ENCODE results near the gene PINK1.

PINK1 gene

GRCh38 chr1:20611652-20612051 is 21.6 kb upstream of the PINK1 start:
- DNase-seq, result no peak

DNA sequence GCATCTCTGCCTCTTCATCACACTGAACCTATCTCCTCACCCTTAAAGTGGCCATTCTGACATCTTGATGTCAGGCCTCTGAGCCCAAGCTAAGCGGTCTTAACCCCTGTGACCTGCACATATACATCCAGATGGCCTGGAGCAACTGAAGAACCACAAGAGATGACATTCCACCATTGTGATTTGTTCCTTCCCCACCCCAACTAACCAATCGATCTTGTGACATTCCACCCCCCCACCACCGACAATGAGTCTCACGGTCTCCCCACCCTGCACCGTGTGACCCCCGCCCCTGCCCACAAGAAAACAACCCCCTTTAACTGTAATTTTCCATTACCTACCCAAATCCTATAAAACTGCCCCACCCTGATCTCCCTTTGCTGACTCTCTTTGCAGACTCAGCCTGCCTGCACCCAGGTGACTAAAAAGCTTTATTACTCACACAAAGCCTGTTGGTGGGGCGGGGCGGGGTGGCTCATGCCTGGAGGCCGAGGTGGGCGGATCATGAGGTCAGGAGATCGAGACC is 21.0 kb upstream of the PINK1 start:
- DNase-seq, result no peak

DNA sequence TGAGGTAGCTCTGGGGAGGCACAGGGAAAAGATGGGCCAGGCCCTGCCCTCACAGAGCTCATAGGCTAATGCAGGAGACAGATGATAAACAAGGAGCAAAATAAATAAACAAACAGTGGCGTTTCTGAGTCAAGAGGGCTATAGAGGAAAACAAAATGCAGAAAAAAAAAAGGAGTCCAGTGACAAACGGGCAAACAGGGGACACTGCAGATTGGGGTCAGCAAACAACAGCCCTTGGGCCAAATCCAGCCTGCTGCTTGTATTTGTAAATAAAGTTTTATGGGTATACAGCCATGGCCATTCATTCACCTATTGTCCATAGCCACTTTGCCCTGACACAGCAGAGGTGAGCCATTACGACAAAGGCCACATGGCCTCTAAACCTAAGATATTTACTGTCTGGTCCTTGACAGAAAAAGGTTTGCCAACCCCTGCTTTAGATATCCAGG is 19.1 kb upstream of the PINK1 start:
- DNase-seq, result no peak

- DNase-seq, result no peak
Observed at GRCh38 chr1:20615946-20616846, 17.1 kb upstream of the PINK1 start.

GRCh38 chr1:20616847-20617487 is 16.3 kb upstream of the PINK1 start:
- DNase-seq, result no peak

GRCh38 chr1:20618550-20618949 is 14.7 kb upstream of the PINK1 start:
- no peak for DNase-seq

DNA sequence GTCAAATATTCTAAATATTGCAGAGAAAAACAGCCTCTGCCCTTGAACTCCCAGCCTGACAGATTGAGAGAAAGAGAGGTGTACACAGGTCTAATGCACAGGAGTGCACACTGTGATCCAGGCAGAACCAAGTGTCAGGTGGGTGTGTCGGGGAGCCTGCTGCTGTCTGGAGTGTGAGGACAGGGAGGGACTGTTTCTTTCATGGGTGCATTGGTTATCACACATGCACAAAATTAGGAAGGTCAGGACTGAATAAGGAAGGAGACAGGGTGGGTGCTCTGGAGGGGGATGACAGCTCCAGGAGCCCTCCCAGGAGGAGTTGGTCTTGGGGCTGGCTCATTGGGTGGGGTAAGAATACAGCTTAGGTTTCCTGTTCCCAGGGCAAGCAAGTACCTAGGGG is 13.3 kb upstream of the PINK1 start:
- DNase-seq, result no peak

- DNase-seq, result no peak
Observed at GRCh38 chr1:20621012-20621411, 12.2 kb upstream of the PINK1 start.

DNA sequence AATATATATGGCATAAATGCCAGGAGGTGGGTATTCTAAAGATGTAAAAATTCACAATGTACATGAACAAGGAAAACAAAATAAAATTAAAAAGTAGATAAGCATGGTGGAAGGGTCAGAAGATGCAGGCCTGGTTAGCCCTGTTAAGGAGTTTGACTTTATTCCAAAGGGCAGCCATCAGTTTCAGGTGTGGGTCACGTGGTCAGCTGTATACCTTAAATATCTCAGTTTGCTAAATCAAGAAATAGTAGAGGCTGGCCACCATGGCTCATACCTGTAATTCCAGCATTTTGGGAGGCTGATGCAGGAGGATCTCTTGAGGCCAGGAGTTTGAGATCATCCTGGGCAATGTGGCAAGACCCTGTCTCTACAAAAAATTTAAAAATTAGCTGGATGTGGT is 8.5 kb upstream of the PINK1 start:
- no peak for DNase-seq

GRCh38 chr1:20625176-20626097 is 7.8 kb upstream of the PINK1 start:
- DNase-seq, result no peak

DNA sequence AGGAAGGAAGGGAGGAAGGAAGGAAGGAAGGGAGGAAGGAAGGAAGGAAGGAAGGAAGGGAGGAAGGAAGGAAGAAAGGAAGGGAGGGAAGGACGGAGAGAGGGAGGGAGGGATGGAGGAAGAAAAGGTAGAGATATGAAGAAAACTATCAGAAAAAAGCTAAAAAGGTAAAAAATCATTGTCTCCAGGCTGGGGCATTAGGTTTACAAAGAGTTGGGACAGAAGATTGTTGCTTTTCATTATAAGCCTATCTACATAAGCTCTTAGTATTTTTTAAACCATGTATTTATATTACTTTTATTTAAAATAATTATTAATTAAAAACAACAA is 7.2 kb upstream of the PINK1 start:
- DNase-seq, result no peak

GRCh38 chr1:20626524-20626923 is 6.7 kb upstream of the PINK1 start:
- no peak for DNase-seq

DNA sequence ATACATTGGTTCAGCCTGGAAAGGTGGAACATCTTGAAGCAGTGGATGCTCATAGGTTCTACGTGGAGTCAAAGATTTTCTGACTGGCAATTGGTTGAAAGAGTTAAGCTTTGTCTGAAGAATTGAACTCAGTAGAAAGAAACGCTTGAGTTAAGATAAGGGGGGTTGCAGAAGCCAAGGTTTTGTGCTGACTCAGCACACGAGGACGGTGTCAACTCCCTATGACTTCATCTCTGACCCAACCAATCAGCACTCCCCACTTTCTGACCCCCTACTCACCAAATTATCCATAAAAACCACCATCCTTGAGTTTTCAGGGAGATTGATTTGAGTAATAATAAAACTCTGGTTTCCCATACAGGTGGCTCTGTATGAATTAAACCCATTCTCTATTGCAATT is 2.5 kb upstream of the PINK1 start:
- DNase-seq, result no peak

DNA sequence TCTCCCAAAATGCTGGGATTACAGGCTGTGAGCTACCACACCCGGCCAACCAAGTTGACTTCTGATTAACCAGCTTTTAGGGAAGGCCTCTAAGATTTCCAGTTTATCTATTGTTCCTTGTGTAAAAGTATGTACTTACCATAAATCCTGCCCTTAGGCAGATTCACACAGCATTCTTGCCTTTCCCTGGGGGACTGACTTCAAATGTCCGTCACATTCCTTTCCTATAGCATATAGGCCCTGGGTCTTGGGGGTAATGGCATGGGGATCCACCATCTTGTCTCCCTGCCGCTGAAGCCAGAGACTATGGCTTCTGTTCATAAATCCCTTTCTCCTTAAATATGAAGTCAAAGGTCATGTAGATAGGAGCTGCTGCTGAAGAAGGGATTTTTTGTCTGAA is 872 bp upstream of the PINK1 start:
- no peak for DNase-seq

- peak; percentile 20 for DNase-seq
Observed at GRCh38 chr1:20634065-20634593, 871 bp downstream of the PINK1 start.

- DNase-seq, result no peak
Observed at GRCh38 chr1:20634594-20635084, 1.4 kb downstream of the PINK1 start.

GRCh38 chr1:20636785-20637347 is 3.6 kb downstream of the PINK1 start:
- DNase-seq, result no peak

GRCh38 chr1:20640183-20640597 is 6.9 kb downstream of the PINK1 start:
- peak; percentile 77 for DNase-seq

DNA sequence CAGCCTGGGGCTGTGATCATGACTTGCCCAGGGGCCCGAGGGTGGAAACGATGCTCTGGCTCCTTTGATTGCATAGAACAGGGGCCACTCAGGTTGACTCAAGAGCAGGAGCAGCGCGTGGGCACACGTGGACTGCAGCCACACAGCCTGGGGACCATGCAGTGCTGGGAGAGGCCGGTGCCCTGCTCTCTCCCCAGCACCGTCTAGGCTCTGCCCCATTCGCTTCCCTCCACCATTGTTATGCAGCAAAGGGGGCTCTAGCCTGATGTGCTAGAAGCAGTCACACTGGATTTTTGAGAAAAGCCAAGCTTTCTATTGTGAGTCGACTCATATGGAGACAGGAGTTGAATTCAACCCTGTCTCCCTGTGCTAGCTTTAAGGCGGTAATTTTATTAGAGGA is 8.7 kb downstream of the PINK1 start:
- DNase-seq, result no peak

DNA sequence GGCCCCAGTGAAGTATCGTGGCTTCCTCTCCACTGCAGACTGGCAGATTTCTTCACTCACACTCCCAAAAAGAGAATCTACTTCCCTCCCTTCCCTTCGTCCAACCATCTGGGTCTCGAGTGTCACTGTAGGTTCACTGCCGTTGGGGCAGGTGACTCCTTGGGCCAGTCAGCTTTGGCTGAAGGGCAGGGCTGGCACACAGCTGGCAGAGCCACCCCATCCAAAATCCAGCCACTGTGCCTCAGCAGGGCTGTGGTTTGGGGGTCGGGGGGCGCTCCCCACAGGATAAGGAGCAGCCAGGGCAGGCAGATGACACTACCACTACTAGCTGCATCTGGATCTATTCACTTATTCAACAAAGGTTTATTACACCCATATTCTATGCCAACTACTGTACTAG is 9.8 kb downstream of the PINK1 start:
- no peak for DNase-seq

- DNase-seq, result no peak
Observed at GRCh38 chr1:20644416-20644815, 11.2 kb downstream of the PINK1 start.

DNA sequence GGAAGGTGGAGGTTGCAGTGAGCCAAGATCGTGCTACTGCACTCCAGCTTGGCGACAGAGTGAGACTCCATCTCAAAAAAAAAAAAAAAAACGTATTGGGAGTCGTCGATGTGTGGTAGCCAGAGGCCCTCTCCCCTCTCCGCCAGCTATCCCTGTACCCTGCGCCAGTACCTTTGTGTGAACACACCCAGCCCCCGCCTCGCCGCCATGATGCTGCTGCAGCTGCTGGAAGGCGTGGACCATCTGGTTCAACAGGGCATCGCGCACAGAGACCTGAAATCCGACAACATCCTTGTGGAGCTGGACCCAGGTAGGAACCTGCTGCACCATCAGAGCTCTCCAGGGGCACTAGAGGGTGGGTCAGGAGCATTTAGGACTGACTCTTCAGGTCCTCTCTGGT is 12.2 kb downstream of the PINK1 start:
- no peak for DNase-seq

Data from suppressor macrophage treated with lipopolysaccharide for 4 hours (primary cell).